WERI-Rb-1 (cell line): ENCODE results near the gene ADGRL2.

Experiments used
- DNase-seq: peaks from one replicate; pipeline ENCODE4 v3.0.0-alpha.2; 2020
- H3K27ac ChIP-seq: fragments of 250-450 bp; sonication (Bioruptor Pico); 2 replicates; pipeline ENCODE4 v1.5.1; 2020; ENCODE audit warnings: mild to moderate bottlenecking, moderate library complexity
- H3K27me3 ChIP-seq: fragments of 250-450 bp; sonication (Bioruptor Pico); 2 replicates; pipeline ENCODE4 v1.5.1; 2021; ENCODE audit warnings: mild to moderate bottlenecking, low read depth, moderate library complexity; ENCODE audit not compliant: insufficient read depth, severe bottlenecking
- H3K36me3 ChIP-seq: fragments of 250-450 bp; sonication (Bioruptor Pico); 2 replicates; pipeline ENCODE4 v1.5.1; 2020; ENCODE audit warnings: mild to moderate bottlenecking, moderate library complexity
- H3K4me3 ChIP-seq: 2 replicates; pipeline ENCODE4 v1.5.1; 2011; ENCODE audit warnings: low read depth, mild to moderate bottlenecking, control low read depth, low read length
- H3K9me3 ChIP-seq: fragments of 250-450 bp; sonication (Bioruptor Pico); 2 replicates; pipeline ENCODE4 v1.5.1; 2021; ENCODE audit warnings: mild to moderate bottlenecking, moderate library complexity; ENCODE audit not compliant: severe bottlenecking
- CTCF ChIP-seq: IDR thresholded peaks from 2 replicates; pipeline ENCODE4 v1.5.1; 2011; ENCODE audit warnings: low read depth, mild to moderate bottlenecking, control low read depth, inconsistent platforms, low read length

ADGRL2 gene

GRCh38 chr1:82018319-82018718 lies 217.6 kb downstream of the ADGRL2 start:
- TF ChIP-seq CTCF = no peak
- Histone ChIP-seq H3K4me3 (no peak overlapping the region), H3K9me3 (peaks cover 2% of the 10 kb centered on the region), H3K36me3 (no peaks in the 10 kb centered on the region), H3K27ac (no peak overlapping the region), H3K27me3 (no peaks in the 10 kb centered on the region)
- no peak for DNase-seq

GRCh38 chr1:82019508-82019907 lies 218.8 kb downstream of the ADGRL2 start:
- Histone ChIP-seq H3K27me3 (no peaks in the 10 kb centered on the region), H3K27ac (no peak overlapping the region), H3K9me3 (peaks cover 5% of the 10 kb centered on the region), H3K36me3 (no peaks in the 10 kb centered on the region), H3K4me3 (no peak overlapping the region)
- no peak for TF ChIP-seq CTCF
- DNase-seq = no peak

GRCh38 chr1:82030830-82031229 lies 230.1 kb downstream of the ADGRL2 start:
- Histone ChIP-seq H3K27me3 (no peaks in the 10 kb centered on the region), H3K9me3 (no peaks in the 10 kb centered on the region), H3K36me3 (no peaks in the 10 kb centered on the region), H3K27ac (no peak overlapping the region), H3K4me3 (no peak overlapping the region)
- no peak for TF ChIP-seq CTCF
- DNase-seq = no peak

GRCh38 chr1:82032068-82032467 lies 231.3 kb downstream of the ADGRL2 start:
- DNase-seq = no peak
- H3K36me3 ChIP-seq = no peaks in the 10 kb centered on the region
- no peak overlapping the region for H3K27ac ChIP-seq
- H3K4me3 ChIP-seq = no peak overlapping the region
- H3K27me3 ChIP-seq = no peaks in the 10 kb centered on the region
- no peak for TF ChIP-seq CTCF
- no peaks in the 10 kb centered on the region for H3K9me3 ChIP-seq

- no peaks in the 10 kb centered on the region for H3K27me3 ChIP-seq
- no peak overlapping the region for H3K27ac ChIP-seq
- no peaks in the 10 kb centered on the region for H3K36me3 ChIP-seq
- no peak overlapping the region for H3K4me3 ChIP-seq
- no peaks in the 10 kb centered on the region for H3K9me3 ChIP-seq
- no peak for TF ChIP-seq CTCF
- DNase-seq = no peak
These were observed 234.1 kb downstream of the ADGRL2 start for GRCh38 chr1:82034812-82035211.
